Measurements from ENCODE around the gene KDM4B.
"Not testable (repeated sequence)": the region's sequence is repeated elsewhere in the genome, so short reads cannot be mapped to it uniquely, and the experiment has no call there.

Gene KDM4B

DNA sequence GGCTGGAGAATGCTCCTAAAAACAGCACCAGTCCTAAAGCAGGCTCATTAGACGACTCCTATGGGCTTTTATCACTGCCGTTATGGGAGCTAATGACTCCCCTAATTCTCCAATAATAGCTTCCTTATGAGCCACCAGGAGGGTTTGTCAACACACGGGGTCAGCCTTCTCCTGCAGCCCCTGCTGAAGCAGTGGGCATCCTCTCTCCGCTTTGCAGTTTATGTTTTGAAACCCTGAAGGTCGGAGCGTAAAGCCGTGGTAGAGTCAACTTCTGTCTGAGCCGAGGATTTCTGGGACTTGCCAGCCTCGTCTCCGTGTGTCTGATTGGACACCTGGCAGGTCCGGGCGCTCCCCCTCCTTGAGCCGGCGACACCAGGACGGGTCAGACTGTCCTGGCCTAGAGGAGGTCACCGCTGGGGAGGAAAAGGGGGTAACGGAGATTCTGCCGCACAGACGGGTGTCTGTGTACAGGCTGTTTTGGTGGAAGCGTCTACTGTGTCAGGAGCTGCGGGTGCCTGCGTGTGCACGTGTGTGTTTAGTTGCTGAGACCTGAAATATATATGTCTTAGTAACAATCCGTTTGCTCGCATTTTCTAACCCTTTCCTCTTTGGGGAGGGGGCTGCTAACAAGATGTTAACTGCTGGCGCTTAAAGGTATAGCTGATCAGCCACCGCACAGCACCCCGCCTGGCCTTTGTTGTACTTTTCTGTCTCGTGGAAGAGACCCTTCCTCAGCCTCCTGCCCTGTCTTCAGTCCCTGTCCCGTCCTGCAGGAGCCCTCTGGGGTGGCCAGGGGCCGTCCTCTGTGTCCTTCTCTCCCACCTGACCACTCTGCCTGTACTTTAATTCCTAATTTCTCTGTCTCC is 1.9 kb downstream of the KDM4B start:
- H4K20me1 ChIP-seq: peaks cover 49 to 92% (median 82%) of the 10 kb centered on the region in 11 experiments
- peak overlapping the region; percentile 53 to 92 (median 85); a peak in 21 of 22 replicates for H3K27ac ChIP-seq
- H3K9ac ChIP-seq: peak overlapping the region; percentile 87 to 97 (median 91)

GRCh38 chr19:4971424-4971793 is 2.5 kb downstream of the KDM4B start:
- TF ChIP-seq Cebpa-rat (IDR thresholded peaks at IDR 0.05): no peak
- H3K27ac ChIP-seq: peak overlapping the region in 9 of 11 experiments; percentile 82 to 92 (median 85); a peak in 18 of 22 replicates
- H3K4me1 ChIP-seq: peaks cover 79 to 90% (median 87%) of the 10 kb centered on the region in 10 experiments
- H3K27me3 ChIP-seq: no peaks in the 10 kb centered on the region; a peak in 1 of 22 replicates
- peak overlapping the region; percentile 93 to 100 (median 98) for H3K4me2 ChIP-seq
- H3K36me3 ChIP-seq: no peaks in the 10 kb centered on the region; a peak in 1 of 22 replicates
- peak overlapping the region; percentile 74 to 95 (median 80) for H3K4me3 ChIP-seq
- peak overlapping the region; percentile 87 to 97 (median 91) for H3K9ac ChIP-seq
- H4K20me1 ChIP-seq: peaks cover 45 to 92% (median 76%) of the 10 kb centered on the region in 11 experiments
- no peaks in the 10 kb centered on the region for H3K9me3 ChIP-seq (replicated peaks in 1 of 11)

More for the DNA sequence above, 1.9 kb downstream of the KDM4B start:
- no peaks in the 10 kb centered on the region for H3K9me3 ChIP-seq (replicated peaks in 1 of 11)
- TF ChIP-seq Cebpa-rat (IDR thresholded peaks at IDR 0.05): no peak
- H3K4me1 ChIP-seq: peaks cover 79 to 90% (median 87%) of the 10 kb centered on the region in 10 experiments
- peaks cover 0 to 4% (median 0%) of the 10 kb centered on the region in 11 experiments; a peak in 3 of 22 replicates for H3K36me3 ChIP-seq
- H3K4me3 ChIP-seq: peak overlapping the region; percentile 74 to 95 (median 80)
- peak overlapping the region; percentile 93 to 100 (median 98) for H3K4me2 ChIP-seq
- no peaks in the 10 kb centered on the region; a peak in 1 of 22 replicates for H3K27me3 ChIP-seq

DNA sequence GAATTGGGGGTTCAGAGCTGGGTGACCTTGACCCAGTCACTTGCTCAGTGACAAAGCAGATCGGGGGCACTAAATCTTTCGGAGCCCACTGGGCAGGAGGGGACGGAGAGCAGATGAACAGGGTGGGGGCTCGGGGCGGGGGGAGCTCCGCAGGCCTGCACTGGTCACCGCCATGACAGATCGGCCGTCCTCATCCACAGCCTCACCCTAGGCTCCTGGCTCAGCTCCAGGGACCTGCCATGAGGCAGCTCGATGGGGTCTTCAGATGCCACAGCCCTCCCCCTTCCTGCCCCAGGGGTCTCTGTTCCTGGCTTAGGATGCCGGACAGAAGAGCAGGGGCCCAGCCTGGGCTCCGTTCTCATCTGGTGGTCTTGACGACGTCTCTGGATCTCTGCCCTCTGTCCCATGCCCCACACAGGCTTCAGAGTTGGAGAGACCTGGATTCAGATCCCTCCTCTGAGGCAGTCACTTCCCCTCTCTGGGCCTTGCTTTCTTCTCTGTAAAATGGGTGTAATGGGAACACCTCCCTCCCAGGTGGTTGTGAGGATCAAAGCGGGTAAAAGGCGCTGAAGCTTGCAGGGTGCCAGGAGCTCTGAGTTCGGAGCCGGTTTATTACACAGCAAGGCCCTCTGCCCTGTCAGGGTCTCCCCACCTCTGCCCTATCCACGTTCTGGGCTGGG is 3.0 kb downstream of the KDM4B start:
- H3K4me3 ChIP-seq: peak overlapping the region in 5 of 10 experiments; percentile 74 to 95 (median 88); a peak in 8 of 20 replicates
- peaks cover 79 to 90% (median 87%) of the 10 kb centered on the region in 10 experiments for H3K4me1 ChIP-seq
- H3K9me3 ChIP-seq (replicated peaks in 1 of 11): no peaks in the 10 kb centered on the region
- no peak for TF ChIP-seq Cebpa-rat (IDR thresholded peaks at IDR 0.05)
- peak overlapping the region in 9 of 11 experiments; percentile 35 to 92 (median 85); a peak in 16 of 22 replicates for H3K27ac ChIP-seq
- H3K36me3 ChIP-seq: peaks cover 0 to under 1% (median 0%) of the 10 kb centered on the region in 11 experiments; a peak in 1 of 22 replicates
- peak overlapping the region; percentile 87 to 97 (median 91); a peak in 20 of 22 replicates for H3K9ac ChIP-seq
- H3K4me2 ChIP-seq: peak overlapping the region; percentile 93 to 100 (median 98)
- H3K27me3 ChIP-seq: no peaks in the 10 kb centered on the region; a peak in 1 of 22 replicates
- H4K20me1 ChIP-seq: peaks cover 45 to 92% (median 75%) of the 10 kb centered on the region in 11 experiments

DNA sequence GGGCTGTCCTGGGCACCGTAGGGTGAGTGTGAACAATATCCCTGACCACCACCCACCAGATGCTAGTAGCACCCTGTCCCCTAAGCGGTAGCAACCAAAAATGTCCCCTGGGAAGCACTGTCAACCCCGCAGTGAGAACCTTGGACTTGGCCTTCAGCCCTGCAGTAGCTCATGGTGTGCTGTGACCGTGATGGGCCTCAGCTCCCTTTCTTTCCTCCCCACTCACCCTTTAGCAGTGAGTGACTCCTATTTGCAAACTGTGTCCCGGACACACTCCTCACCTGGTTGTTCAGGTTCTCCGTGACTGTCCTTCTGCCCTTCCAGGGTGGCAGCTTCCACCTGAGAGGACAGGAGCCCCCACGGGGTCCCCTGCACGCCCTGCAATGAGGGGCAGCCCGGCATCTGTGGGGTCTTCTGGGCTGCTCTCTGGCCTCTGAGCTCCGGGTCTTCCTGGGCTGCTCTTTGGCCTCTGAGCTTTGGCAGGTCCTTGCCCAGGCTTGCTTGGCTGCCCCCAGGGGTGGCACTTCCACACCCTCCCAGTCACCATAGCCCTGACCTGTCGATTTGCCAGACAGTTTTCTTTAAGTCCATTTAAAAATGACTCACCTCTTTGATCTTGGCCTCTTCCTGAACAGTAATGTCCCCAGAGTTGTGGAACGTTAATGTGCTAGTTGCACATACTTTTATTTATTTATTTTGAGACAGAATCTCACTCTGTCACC is 3.8 kb downstream of the KDM4B start:
- no peaks in the 10 kb centered on the region for H3K9me3 ChIP-seq (replicated peaks in 1 of 11)
- peak overlapping the region; percentile 12 to 93 (median 43); a peak in 15 of 22 replicates for H3K9ac ChIP-seq
- H4K20me1 ChIP-seq: peaks cover 41 to 92% (median 82%) of the 10 kb centered on the region in 11 experiments
- peak overlapping the region; percentile 93 to 100 (median 98) for H3K4me2 ChIP-seq
- TF ChIP-seq Cebpa-rat (IDR thresholded peaks at IDR 0.05): no peak
- H3K4me1 ChIP-seq: peaks cover 79 to 90% (median 87%) of the 10 kb centered on the region in 10 experiments
- peaks cover 0 to 3% (median 0%) of the 10 kb centered on the region in 11 experiments; a peak in 4 of 22 replicates for H3K36me3 ChIP-seq
- no peaks in the 10 kb centered on the region; a peak in 1 of 22 replicates for H3K27me3 ChIP-seq
- H3K4me3 ChIP-seq: no peak overlapping the region
- peak overlapping the region in 8 of 11 experiments; percentile 10 to 92 (median 68); a peak in 10 of 22 replicates for H3K27ac ChIP-seq

GRCh38 chr19:4974880-4975469 is 6.1 kb downstream of the KDM4B start:
- Histone ChIP-seq H3K27ac (peak overlapping the region in 10 of 11 experiments; percentile 2 to 90 (median 82); a peak in 18 of 22 replicates), H3K4me2 (peak overlapping the region; percentile 87 to 100 (median 98)), H3K4me3 (0 out of 20 replicates have a peak overlapping the region, but pooled peaks of 1 of the 10 experiments have one; percentile 11), H3K27me3 (no peaks in the 10 kb centered on the region; a peak in 1 of 22 replicates), H3K36me3 (peaks cover 0 to 8% (median 0%) of the 10 kb centered on the region in 11 experiments; a peak in 4 of 22 replicates), H3K9ac (peak overlapping the region in 8 of 11 experiments; percentile 18 to 74 (median 59); a peak in 9 of 22 replicates), H4K20me1 (peaks cover 52 to 100% (median 100%) of the 10 kb centered on the region in 11 experiments), H3K4me1 (peaks cover 95 to 100% (median 100%) of the 10 kb centered on the region in 10 experiments), H3K9me3 (replicated peaks in 1 of 11) (no peaks in the 10 kb centered on the region)
- no peak for TF ChIP-seq Cebpa-rat (IDR thresholded peaks at IDR 0.05)

GRCh38 chr19:4975601-4976000 is 6.7 kb downstream of the KDM4B start:
- Histone ChIP-seq H3K4me1 (peaks cover 99 to 100% (median 100%) of the 10 kb centered on the region in 10 experiments), H3K9ac (peak overlapping the region; percentile 60 to 74 (median 73); a peak in 18 of 22 replicates), H3K4me2 (peak overlapping the region; percentile 87 to 100 (median 98)), H3K4me3 (peak overlapping the region in 2 of 10 experiments; percentile 2 to 23; a peak in 1 of 20 replicates), H4K20me1 (peaks cover 52 to 100% (median 100%) of the 10 kb centered on the region in 11 experiments), H3K27ac (peak overlapping the region; percentile 51 to 90 (median 81); a peak in 21 of 22 replicates)
- H3K27me3 ChIP-seq; H3K9me3 ChIP-seq (replicated peaks in 1 of 11); H3K36me3 ChIP-seq: not testable (repeated sequence)

DNA sequence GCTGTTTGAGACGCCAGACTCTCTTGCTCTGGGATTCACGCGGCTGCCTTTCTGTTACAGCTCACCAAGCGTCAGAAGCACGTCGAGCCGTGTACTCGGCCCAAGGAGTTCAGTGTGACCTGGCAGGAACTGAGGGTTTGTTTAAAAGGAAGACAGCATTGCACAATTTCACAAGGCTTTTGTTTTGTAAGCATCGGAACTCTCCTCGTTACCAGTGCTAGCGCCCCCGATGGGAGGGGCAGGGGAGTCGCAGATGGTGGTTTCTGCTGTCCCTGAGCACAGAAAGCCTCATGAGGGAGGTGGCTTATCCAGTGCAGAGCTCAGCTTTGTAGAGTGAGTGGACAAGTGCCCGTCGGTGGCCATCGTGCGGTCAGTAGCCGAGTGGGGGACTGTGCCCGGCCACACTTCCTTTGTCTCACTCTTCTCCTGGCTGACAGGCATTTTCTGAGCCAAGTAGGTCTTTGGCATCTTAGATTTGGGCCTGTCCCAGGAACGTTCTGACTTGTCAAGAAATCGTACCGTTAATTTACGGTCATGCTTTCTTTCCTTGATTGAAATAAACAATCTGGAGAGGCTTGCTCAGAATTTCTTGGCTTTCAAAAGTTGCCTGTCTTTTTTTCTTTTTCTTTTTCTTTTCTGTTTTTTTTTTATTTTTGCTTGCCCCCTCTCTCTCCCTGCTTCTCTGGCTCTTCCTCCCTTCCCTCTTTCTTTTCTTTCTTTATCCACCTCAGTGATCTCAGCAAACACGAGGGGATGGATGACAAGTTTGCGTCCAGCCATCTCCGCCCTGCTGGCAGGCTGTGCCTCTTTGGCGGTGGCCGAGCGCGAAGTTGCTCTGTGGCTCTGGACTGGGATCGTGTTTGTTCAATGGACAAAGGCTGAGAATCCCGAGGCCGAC is 7.7 kb downstream of the KDM4B start:
- H3K4me2 ChIP-seq: peak overlapping the region; percentile 87 to 100 (median 98)
- peak overlapping the region; percentile 5 to 58 (median 37); a peak in 13 of 20 replicates for H3K4me3 ChIP-seq
- peak overlapping the region; percentile 51 to 90 (median 81); a peak in 21 of 22 replicates for H3K27ac ChIP-seq
- H3K4me1 ChIP-seq: peaks cover 99 to 100% (median 100%) of the 10 kb centered on the region in 10 experiments
- H3K9me3 ChIP-seq (replicated peaks in 1 of 11): no peaks in the 10 kb centered on the region
- H4K20me1 ChIP-seq: peaks cover 52 to 100% (median 100%) of the 10 kb centered on the region in 11 experiments
- peak; percentile 90 to 99 (median 98) for TF ChIP-seq Cebpa-rat (IDR thresholded peaks at IDR 0.05)
- peaks cover 0 to 14% (median 0%) of the 10 kb centered on the region in 11 experiments; a peak in 6 of 22 replicates for H3K36me3 ChIP-seq
- peak overlapping the region; percentile 68 to 74 (median 74) for H3K9ac ChIP-seq
- no peaks in the 10 kb centered on the region for H3K27me3 ChIP-seq
